ENCODE data around the gene RAMACL. TPM values are rescaled to one million over a fixed set of nuclear protein-coding genes. Genes with fewer than 3 reads are reported as not detected.
A peak's percentile ranks its signal among the peaks of the same experiment; 100 is the strongest.

RAMACL gene
- total RNA-seq, 1 donor from 2014 or later = 8.0 TPM

DNA sequence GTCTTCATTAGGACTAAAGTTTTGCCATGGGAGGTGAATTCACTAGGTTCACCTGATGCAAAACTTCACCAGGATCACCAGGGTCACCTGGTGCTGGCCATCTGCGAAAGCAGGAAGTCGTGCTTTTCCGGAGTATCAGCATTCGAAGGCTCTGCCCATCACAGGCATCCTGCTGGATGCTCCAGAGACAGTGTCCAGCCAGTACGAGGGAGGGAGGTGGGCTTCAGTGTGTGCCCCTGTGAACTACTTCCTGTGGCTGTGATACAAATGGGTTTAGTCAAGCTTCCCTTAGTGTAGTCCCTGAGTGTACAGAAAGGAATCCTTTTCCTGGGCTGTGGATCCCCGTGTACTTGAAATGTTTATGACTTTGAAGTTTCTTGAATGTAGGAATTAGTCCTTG is 44.0 kb upstream of the RAMACL start:
- intact Hi-C loops (cut with DNase I) = no loop called here
- H3K27ac ChIP-seq = no peak overlapping the region
- DNase-seq = no peak

DNA sequence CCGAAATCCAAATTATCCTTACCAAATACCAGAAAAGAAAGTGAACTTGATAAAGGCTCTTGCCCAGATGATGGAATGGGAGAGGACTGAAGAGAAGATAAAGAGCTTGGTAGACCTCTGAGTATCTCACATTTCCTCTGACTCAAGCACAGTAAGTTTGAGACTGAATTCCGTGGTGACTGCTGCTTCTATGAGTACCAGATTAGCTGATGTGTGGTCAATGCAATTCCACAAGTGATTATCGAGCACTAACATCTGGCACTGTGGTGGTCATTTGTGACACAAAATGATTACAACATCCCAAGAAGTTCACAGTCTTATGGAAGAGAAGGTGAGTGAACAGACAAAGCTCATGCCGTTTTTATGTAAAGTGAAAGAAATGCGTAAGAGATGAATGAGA is 43.1 kb upstream of the RAMACL start:
- DNase-seq = no peak
- Histone ChIP-seq H3K27ac (no peak overlapping the region), H3K36me3 (no peaks in the 10 kb centered on the region), H3K4me1 (peaks cover 18% of the 10 kb centered on the region), H3K4me3 (no peak overlapping the region), H3K27me3 (no peaks in the 10 kb centered on the region), H3K9me3 (no peaks in the 10 kb centered on the region)
- intact Hi-C loops (cut with DNase I) = no loop called here
- ATAC-seq = no peak
- TF ChIP-seq, protein P1, sequence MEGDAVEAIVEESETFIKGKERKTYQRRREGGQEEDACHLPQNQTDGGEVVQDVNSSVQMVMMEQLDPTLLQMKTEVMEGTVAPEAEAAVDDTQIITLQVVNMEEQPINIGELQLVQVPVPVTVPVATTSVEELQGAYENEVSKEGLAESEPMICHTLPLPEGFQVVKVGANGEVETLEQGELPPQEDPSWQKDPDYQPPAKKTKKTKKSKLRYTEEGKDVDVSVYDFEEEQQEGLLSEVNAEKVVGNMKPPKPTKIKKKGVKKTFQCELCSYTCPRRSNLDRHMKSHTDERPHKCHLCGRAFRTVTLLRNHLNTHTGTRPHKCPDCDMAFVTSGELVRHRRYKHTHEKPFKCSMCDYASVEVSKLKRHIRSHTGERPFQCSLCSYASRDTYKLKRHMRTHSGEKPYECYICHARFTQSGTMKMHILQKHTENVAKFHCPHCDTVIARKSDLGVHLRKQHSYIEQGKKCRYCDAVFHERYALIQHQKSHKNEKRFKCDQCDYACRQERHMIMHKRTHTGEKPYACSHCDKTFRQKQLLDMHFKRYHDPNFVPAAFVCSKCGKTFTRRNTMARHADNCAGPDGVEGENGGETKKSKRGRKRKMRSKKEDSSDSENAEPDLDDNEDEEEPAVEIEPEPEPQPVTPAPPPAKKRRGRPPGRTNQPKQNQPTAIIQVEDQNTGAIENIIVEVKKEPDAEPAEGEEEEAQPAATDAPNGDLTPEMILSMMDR (IDR thresholded peaks at IDR 0.05) = no peak

More for the DNA sequence above, 44.0 kb upstream of the RAMACL start:
- TF ChIP-seq, protein P1 (IDR thresholded peaks at IDR 0.05) = no peak
- Histone ChIP-seq H3K9me3 (no peaks in the 10 kb centered on the region), H3K27me3 (no peaks in the 10 kb centered on the region), H3K4me1 (peaks cover 14% of the 10 kb centered on the region), H3K36me3 (no peaks in the 10 kb centered on the region), H3K4me3 (no peak overlapping the region)
- no peak for ATAC-seq

DNA sequence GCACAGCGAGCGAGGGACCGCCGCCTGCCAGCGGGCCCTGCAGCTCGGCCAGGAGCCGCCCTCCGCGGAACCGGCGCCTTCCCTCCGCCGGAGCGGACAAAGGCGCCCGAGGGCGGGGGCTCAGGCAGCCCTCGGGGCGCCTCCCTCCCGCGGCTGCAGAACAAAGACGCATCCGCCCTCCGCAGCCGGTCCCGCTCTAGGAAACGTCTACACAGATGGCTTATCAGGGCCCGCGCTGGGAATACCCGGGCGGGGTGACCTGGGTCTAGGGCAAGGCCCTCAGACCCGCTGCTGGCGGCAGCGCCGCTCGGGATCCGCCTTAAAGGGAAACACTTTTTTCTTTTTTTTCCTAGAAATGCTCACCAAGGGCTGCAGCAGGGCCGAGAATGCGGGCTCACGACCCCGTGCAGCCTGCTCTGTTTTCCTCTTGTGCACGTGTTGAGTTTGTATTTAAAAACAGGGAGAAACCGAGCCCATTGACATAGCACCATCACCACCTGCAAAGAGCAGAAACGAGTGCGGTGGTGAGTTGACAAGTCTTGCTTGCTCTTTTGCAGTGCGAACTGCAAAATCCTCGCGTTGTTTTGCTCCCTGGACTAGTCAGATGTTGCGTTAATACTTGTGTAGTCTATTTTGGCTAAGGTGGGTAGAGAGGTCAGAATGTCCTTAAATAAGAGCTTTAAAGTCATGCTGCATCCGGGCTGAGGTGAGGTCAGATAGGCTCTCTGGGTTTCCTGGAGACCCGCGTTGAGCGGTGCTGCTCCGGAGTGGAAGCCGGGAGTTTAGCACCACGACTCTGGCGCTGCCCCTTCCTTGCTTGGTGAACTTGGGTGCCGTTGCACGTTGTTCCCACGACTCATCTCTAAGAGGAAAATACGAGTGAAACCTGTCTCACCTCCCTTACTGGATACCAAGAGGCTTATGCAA is 41.7 kb upstream of the RAMACL start:
- TF ChIP-seq, protein P1 (IDR thresholded peaks at IDR 0.05) = no peak
- peaks cover 31% of the 10 kb centered on the region for H3K4me1 ChIP-seq
- no peaks in the 10 kb centered on the region for H3K9me3 ChIP-seq
- H3K4me3 ChIP-seq = peak overlapping the region; percentile 54
- no peaks in the 10 kb centered on the region for H3K27me3 ChIP-seq
- ATAC-seq (peak; percentile 26), DNase-seq (peak; percentile 85)
- intact Hi-C loops (cut with DNase I) = no loop called here
- no peaks in the 10 kb centered on the region for H3K36me3 ChIP-seq
- H3K27ac ChIP-seq = peak overlapping the region; percentile 85

DNA sequence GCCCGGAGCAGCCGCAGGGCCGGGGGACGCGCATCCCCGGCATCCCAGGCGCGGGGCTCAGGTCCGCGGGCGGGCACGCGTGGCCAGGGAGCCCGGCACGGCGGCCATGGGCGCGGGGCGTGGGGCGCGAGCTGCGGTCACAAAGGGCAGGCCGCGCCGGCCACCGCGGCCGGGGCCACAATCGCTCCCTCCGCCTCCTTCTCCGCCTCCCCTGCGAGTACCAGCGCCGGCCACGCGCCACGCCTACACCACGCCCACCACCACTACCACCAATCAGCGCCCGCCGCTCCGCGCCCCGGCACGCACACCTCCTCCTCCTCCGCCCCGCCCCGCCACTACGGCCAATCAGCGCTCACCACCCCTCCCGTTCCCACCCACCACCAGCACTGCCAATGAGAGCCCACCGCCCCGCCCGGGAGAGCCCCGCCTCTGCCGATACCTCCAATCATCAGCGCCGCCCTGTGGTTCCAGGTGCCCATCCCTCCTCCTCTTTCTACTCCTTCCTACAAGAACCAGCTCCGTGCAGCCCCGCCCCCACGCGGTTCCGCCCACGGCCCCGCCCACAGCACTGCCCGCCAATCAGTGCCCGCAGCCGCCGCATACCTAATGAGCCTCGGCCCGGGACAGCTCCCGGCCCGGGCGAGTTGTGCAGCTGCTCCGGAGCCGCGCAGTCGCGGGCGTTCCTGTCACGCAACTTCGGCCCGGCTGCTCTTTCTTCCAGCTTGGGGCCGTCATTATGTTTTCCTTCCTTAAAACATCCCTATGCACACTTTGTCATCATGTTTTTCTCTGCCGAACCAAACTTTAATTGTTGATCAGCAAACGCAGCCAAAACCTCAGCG is 40.8 kb upstream of the RAMACL start, which contains the start of gene RPS6KA2:
TSS of gene RPS6KA2 (minus strand) at position 219 of the 842 bp plus-strand sequence. CDS start 232 bp downstream, outside the sequence.
- TF ChIP-seq, protein P1 (IDR thresholded peaks at IDR 0.05) = no peak
- DNase-seq = peak; percentile 100
- Histone ChIP-seq H3K27ac (peak within 1 kb of the TSS; percentile 90), H3K36me3 (no peaks in the 10 kb centered on the region), H3K9me3 (no peaks in the 10 kb centered on the region), H3K27me3 (no peaks in the 10 kb centered on the region), H3K4me1 (peaks cover 35% of the 10 kb centered on the region), H3K4me3 (peak within 1 kb of the TSS; percentile 80)
- intact Hi-C loops (cut with DNase I) = no loop called here
- ATAC-seq = peak; percentile 94

DNA sequence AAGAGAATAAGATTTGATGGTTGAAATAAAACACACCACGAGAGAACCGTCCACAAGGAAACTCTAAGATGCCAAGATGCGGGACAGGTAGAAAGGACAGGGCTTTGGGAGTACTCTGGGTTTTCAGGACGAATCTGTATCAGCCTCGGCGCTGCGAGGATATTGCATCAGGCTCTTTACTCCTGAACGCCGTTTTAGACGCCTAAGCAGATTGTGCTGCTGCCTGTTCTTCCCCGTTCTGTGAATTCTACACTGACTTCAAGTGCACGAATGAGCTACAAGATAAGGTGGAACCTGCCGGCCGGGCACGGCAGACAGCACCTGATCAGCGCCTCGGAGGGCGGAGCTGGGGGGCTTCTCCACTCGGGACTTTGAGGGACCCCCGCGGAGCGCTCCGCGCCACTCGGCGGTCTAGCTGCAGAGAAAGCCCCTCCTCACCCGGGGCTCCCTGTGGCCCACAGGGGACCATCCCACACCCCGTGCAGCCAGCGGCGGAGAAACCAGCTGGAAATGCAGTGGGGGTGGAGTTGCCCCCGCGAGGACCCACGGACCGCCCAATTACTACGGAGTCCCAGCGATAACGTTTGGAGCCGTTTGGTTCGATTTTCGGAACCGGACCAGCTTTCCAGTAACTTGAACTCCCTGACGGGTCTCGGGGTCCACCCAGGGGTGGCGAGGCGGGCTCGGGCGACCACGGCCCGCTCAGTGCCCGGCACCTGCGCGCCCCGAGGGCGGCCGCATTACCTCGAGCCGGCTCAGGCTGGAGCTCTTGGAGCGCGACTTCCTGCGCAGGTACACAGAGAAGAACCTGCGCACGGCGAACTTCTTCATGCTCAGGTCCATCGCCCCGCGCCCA is 39.9 kb upstream of the RAMACL start:
- intact Hi-C loops (cut with DNase I) = no loop called here
- H3K27me3 ChIP-seq = no peaks in the 10 kb centered on the region
- H3K4me3 ChIP-seq = peak overlapping the region; percentile 80
- H3K4me1 ChIP-seq = peaks cover 42% of the 10 kb centered on the region
- H3K36me3 ChIP-seq = no peaks in the 10 kb centered on the region
- no peaks in the 10 kb centered on the region for H3K9me3 ChIP-seq
- peak overlapping the region; percentile 90 for H3K27ac ChIP-seq
- DNase-seq (peak; percentile 77), ATAC-seq (peak; percentile 0)
- TF ChIP-seq, protein P1 (IDR thresholded peaks at IDR 0.05) = no peak
